Kidney (tissue), 14 donors: Measurements from ENCODE around the gene MAP3K1. TPM values are rescaled to one million over a fixed set of nuclear protein-coding genes. Genes with fewer than 3 reads are reported as not detected.

Experiments
- DNase-seq, 5 donors: peaks; one replicate each; pipeline ENCODE4 v3.0.0-alpha.2; 2013 to 2020
- FAIRE-seq: peaks from 2 replicates; lab custom pipeline; 2012; peaks lifted over from hg19 to GRCh38; lab: Jason Lieb, UNC
- H3K27ac ChIP-seq, 2 donors: one replicate each; pipeline ENCODE4 v1.7.0; 2013; ENCODE audit warnings: low read depth in 2 of 2, low read length in 2 of 2, inconsistent platforms in 1 of 2
- H3K27me3 ChIP-seq: one replicate; pipeline ENCODE4 v1.7.1; 2013; ENCODE audit warnings: low read length, inconsistent platforms; ENCODE audit not compliant: control insufficient read depth, insufficient read depth
- H3K36me3 ChIP-seq, 3 donors: one replicate each; pipeline versions ENCODE4 v1.7.0 to v1.7.1; 2013; ENCODE audit warnings: low read length in 3 of 3, control low read depth in 1 of 3, inconsistent platforms in 1 of 3; ENCODE audit not compliant: insufficient read depth in 3 of 3, control insufficient read depth in 2 of 3
- H3K4me1 ChIP-seq, 3 donors: one replicate each; pipeline versions ENCODE4 v1.7.0 to v1.7.1; 2013; ENCODE audit warnings: low read length in 3 of 3, inconsistent platforms in 1 of 3, low read depth in 1 of 3; ENCODE audit not compliant: control insufficient read depth in 2 of 3, insufficient read depth in 2 of 3
- H3K4me3 ChIP-seq, 3 donors: one replicate each; pipeline versions ENCODE4 v1.7.0 to v1.8.1; 2013; ENCODE audit warnings: low read length in 3 of 3, control low read depth in 1 of 3, inconsistent platforms in 1 of 3
- H3K9ac ChIP-seq, 3 donors: one replicate each; pipeline versions ENCODE4 v1.7.0 to v1.7.1; 2013; ENCODE audit warnings: low read length in 3 of 3, control low read depth in 1 of 3, inconsistent platforms in 1 of 3
- H3K9me3 ChIP-seq, 3 donors: one replicate each; pipeline versions ENCODE4 v1.7.0 to v1.7.1; 2013; ENCODE audit warnings: low read length in 3 of 3, control low read depth in 1 of 3, inconsistent platforms in 1 of 3; ENCODE audit not compliant: control insufficient read depth in 2 of 3, insufficient read depth in 1 of 3
- intact Hi-C: fragments of 100-400 bp; cut with DNase I; formaldehyde crosslinking; loops from one replicate; pipeline ENCODE4 v1.11.1; 2022
- polyA plus RNA-seq: library from polyadenylated mRNA; stranded (reverse); fragments of 350-450 nt; fragmentation: Illumina TruSeq; extraction: RNeasy Lipid Tissue Mini Kit (QIAGEN cat#74804); gene quantifications from one replicate; pipeline ENCODE4 v1.2.3, GENCODE V29; 2014; ENCODE audit warnings: low read depth, low replicate concordance; ENCODE audit not compliant: insufficient read depth
- total RNA-seq: library from RNA; stranded (reverse); fragmentation: NEBNext Ultra II Directional; extraction: Animal tissue kit (Norgen Biotek cat#: 25700); gene quantifications from one replicate; pipeline ENCODE4 v1.2.1, GENCODE V29; 2021
- TF ChIP-seq, protein P1 (sequence below): IDR thresholded peaks from 3 replicates; pipeline ENCODE4 v1.5.1; 2012; ENCODE audit warnings: mild to moderate bottlenecking, moderate library complexity, borderline replicate concordance; ENCODE audit not compliant: insufficient read depth; ENCODE audit errors: extremely low read depth
- donor health status: control.
- donor health status: control.
- donor health status: control.
- donor health status: control.
- donor health status: control.
- donor health status: DM: yes; HTN: yes; CAD: no.
- donor health status: Normal renal cell carcinoma (clear cell type).

Gene MAP3K1
- total and polyA plus RNA-seq, 2 donors from 2014 or later = 8.1 to 64.0 TPM

DNA sequence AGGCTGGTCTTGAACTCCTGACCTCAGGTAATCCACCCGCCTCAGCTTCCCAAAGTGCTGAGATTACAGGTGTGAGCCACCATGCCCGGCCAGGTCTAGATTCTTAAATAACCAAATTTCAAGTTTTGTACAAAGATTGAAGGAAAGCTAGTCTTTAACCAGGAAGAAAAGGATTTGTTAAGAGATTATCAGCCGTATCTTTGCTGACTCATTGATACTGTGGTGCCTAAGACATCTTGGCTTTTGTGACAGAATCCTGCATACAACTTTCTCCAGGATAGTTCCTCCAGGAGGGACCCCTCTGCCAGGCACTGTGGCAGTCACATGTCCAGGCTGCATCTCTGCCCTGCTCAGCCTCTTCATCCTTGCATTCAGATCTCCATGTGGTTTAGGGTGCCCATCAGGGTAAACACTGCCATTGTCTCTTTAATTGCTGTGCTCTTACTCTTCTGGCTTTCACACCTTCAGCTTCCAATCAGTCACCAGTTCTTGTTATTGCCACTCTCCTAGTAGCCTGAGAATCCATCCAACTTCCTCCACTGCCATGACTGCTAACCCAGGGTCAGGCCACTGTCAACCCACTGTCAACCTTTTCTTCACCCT, 10.0 kb downstream of the MAP3K1 start:
- intact Hi-C loops = no loop called here

DNA sequence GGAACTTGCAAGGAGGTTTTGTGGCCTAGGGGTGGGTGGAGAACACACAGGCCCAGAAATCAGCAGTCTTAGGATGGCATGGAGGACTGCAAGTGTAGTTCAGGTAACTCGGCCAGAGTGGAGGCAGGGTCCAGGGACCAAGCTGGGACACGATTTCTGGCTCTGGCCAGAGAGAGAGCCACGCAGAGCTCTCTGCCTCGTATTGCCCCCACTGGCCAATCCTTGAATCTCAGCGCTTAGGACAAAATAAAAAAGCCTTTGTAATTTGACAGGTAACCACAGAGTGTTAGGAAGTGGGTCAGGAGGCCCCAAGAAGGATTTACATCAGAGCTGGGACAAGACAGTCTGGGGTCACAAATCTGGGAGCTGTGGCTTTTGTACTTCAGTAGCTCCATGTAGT, 11.7 kb downstream of the MAP3K1 start:
- no peak overlapping the region for H3K27ac ChIP-seq
- H3K4me1 ChIP-seq = peaks cover 3 to 18% (median 15%) of the 10 kb centered on the region in 3 donors
- H3K36me3 ChIP-seq = no peaks in the 10 kb centered on the region
- intact Hi-C loops = no loop called here
- peak in 2 of 5 donors; percentile 38 to 59 for DNase-seq
- TF ChIP-seq, protein P1, sequence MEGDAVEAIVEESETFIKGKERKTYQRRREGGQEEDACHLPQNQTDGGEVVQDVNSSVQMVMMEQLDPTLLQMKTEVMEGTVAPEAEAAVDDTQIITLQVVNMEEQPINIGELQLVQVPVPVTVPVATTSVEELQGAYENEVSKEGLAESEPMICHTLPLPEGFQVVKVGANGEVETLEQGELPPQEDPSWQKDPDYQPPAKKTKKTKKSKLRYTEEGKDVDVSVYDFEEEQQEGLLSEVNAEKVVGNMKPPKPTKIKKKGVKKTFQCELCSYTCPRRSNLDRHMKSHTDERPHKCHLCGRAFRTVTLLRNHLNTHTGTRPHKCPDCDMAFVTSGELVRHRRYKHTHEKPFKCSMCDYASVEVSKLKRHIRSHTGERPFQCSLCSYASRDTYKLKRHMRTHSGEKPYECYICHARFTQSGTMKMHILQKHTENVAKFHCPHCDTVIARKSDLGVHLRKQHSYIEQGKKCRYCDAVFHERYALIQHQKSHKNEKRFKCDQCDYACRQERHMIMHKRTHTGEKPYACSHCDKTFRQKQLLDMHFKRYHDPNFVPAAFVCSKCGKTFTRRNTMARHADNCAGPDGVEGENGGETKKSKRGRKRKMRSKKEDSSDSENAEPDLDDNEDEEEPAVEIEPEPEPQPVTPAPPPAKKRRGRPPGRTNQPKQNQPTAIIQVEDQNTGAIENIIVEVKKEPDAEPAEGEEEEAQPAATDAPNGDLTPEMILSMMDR = peak; percentile 27
- H3K9me3 ChIP-seq = no peaks in the 10 kb centered on the region
- H3K4me3 ChIP-seq = no peak overlapping the region
- no peak overlapping the region for H3K9ac ChIP-seq
- no peak for FAIRE-seq
- H3K27me3 ChIP-seq = no peaks in the 10 kb centered on the region

More for the DNA sequence above, 10.0 kb downstream of the MAP3K1 start:
- TF ChIP-seq, protein P1 = no peak
- no peak overlapping the region for H3K9ac ChIP-seq
- H3K4me1 ChIP-seq = peaks cover 3 to 19% (median 17%) of the 10 kb centered on the region in 3 donors
- no peaks in the 10 kb centered on the region for H3K27me3 ChIP-seq
- DNase-seq (no peak), FAIRE-seq (no peak)
- H3K36me3 ChIP-seq = no peaks in the 10 kb centered on the region
- no peak overlapping the region for H3K27ac ChIP-seq
- no peak overlapping the region for H3K4me3 ChIP-seq
- no peaks in the 10 kb centered on the region for H3K9me3 ChIP-seq

DNA sequence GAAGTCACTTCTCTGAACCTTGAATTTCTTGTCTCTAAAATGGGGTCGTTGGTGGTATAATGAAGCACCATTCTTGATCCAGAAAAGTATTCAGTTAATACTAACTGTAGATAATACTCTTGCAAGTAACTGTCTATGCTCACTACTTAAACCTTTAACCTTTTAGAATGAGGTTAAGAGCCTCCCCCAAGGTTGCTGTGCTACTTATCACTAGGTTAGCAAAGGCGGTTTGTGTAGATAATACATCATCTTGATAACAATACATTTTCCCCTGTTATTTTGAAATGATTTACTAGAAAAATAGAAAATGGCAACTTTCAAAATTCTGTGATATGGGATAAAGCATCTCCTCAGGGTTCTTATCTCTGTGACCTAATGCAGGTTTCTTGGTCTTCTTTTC, 12.6 kb downstream of the MAP3K1 start:
- Histone ChIP-seq H3K27ac (no peak overlapping the region), H3K9ac (no peak overlapping the region), H3K4me1 (peaks cover 0 to 17% (median 16%) of the 10 kb centered on the region in 3 donors), H3K27me3 (no peaks in the 10 kb centered on the region), H3K4me3 (no peak overlapping the region), H3K36me3 (no peaks in the 10 kb centered on the region), H3K9me3 (no peaks in the 10 kb centered on the region)
- FAIRE-seq = no peak
- DNase-seq = no peak
- TF ChIP-seq, protein P1 = no peak
- intact Hi-C loops = no loop called here
